GM23338 (cell line): ENCODE measurements around the gene UBE2H. TPM values are rescaled to one million over a fixed set of nuclear protein-coding genes. Genes with fewer than 3 reads are reported as not detected.

Experiments
- ATAC-seq: fragments of 200-7000 bp; cut with Tn5 transposase; 3 replicates; pipeline ENCODE4 v1.9.1; 2020
- DNase-seq: peaks from one replicate; pipeline ENCODE4 v3.0.0-alpha.2; 2015; ENCODE audit warnings: low spot score
- H2AFZ ChIP-seq: fragments of 200-600 bp; sonication (generic); 2 replicates; pipeline ENCODE4 v1.8.0; 2016; ENCODE audit warnings: antibody characterized with exemption, mild to moderate bottlenecking, moderate library complexity
- H3F3A ChIP-seq: fragments of 200-600 bp; sonication (generic); replicated peaks from 2 replicates; pipeline ENCODE4 v1.8.0; 2017; ENCODE audit warnings: antibody characterized with exemption, mixed run types, low read depth
- H3K27ac ChIP-seq: fragments of 200-600 bp; sonication (generic); 2 replicates; pipeline ENCODE4 v1.6.1; 2016; ENCODE audit warnings: low read depth
- H3K27me3 ChIP-seq: fragments of 200-600 bp; sonication (generic); 2 replicates; pipeline ENCODE4 v1.8.0; 2016; ENCODE audit warnings: mild to moderate bottlenecking, mixed run types, moderate library complexity; ENCODE audit not compliant: insufficient read depth
- H3K36me3 ChIP-seq: fragments of 200-600 bp; sonication (generic); 2 replicates; pipeline ENCODE4 v1.8.0; 2016; ENCODE audit warnings: mild to moderate bottlenecking; ENCODE audit not compliant: insufficient read depth
- H3K4me1 ChIP-seq: fragments of 200-600 bp; sonication (generic); 2 replicates; pipeline ENCODE4 v1.8.0; 2016; ENCODE audit warnings: mild to moderate bottlenecking, moderate library complexity; ENCODE audit not compliant: insufficient read depth
- H3K4me2 ChIP-seq: fragments of 200-600 bp; sonication (generic); 2 replicates; pipeline ENCODE4 v1.7.1; 2017; ENCODE audit warnings: mixed run types
- H3K4me3 ChIP-seq: fragments of 200-600 bp; sonication (generic); 2 replicates; pipeline ENCODE4 v1.6.1; 2016; ENCODE audit warnings: mixed run types
- H3K79me2 ChIP-seq: fragments of 200-600 bp; sonication (generic); replicated peaks from 2 replicates; pipeline ENCODE4 v1.8.0; 2017; ENCODE audit warnings: mild to moderate bottlenecking; ENCODE audit not compliant: insufficient read depth
- H3K9me2 ChIP-seq: fragments of 200-600 bp; sonication (generic); 2 replicates; pipeline ENCODE4 v1.8.0; 2017; ENCODE audit not compliant: insufficient read depth
- H4K20me1 ChIP-seq: fragments of 200-600 bp; sonication (generic); replicated peaks from 2 replicates; pipeline ENCODE4 v1.8.0; 2017; ENCODE audit warnings: mild to moderate bottlenecking; ENCODE audit not compliant: insufficient read depth
- H3K27ac Mint-ChIP-seq: 2 replicates; pipeline ENCODE4 v1.8.0; 2020; ENCODE audit warnings: inconsistent platforms, mild to moderate bottlenecking, moderate library complexity, mixed read lengths
- H3K27me3 Mint-ChIP-seq: 3 replicates; pipeline ENCODE4 v1.8.0; 2022; ENCODE audit warnings: low read depth, mild to moderate bottlenecking, moderate library complexity, mixed read lengths, inconsistent platforms; ENCODE audit not compliant: insufficient read depth, poor library complexity
- H3K36me3 Mint-ChIP-seq: 3 replicates; pipeline ENCODE4 v1.8.0; 2021; ENCODE audit warnings: low read depth, mild to moderate bottlenecking, inconsistent platforms, moderate library complexity, mixed read lengths
- H3K4me1 Mint-ChIP-seq: 3 replicates; pipeline ENCODE4 v1.8.0; 2020; ENCODE audit warnings: mild to moderate bottlenecking, inconsistent platforms, mixed read lengths
- H3K4me3 Mint-ChIP-seq: 3 replicates; pipeline ENCODE4 v1.8.0; 2021; ENCODE audit warnings: moderate library complexity, mild to moderate bottlenecking, inconsistent platforms, mixed read lengths
- H3K9me3 Mint-ChIP-seq: 3 replicates; pipeline ENCODE4 v1.8.0; 2020; ENCODE audit warnings: moderate library complexity, mild to moderate bottlenecking, inconsistent platforms, mixed read lengths
- CREB1 ChIP-seq: fragments of 250-450 bp; sonication (Bioruptor Pico); IDR thresholded peaks from 2 replicates; pipeline ENCODE4 v1.5.0; 2020; ENCODE audit warnings: low read depth, mild to moderate bottlenecking, moderate library complexity
- CTCF ChIP-seq, 2 experiments: fragments of 200-600 bp in 1 of 2; sonication (generic) in 1 of 2; conservative IDR thresholded peaks; 2 replicates each; pipeline versions ENCODE4 v1.5.1 to v1.6.1; 2016 to 2017; ENCODE audit warnings: antibody characterized with exemption in 2 of 2, low read depth in 2 of 2, mild to moderate bottlenecking in 2 of 2, moderate library complexity in 1 of 2
- ETS1 ChIP-seq: IDR thresholded peaks from 2 replicates; pipeline ENCODE4 v1.6.1; 2016; ENCODE audit warnings: antibody characterized with exemption
- EZH2 ChIP-seq: fragments of 200-600 bp; sonication (generic); IDR thresholded peaks from one replicate; pipeline ENCODE4 v1.8.0; 2017; ENCODE audit warnings: antibody characterized with exemption, mild to moderate bottlenecking, low read depth; ENCODE audit not compliant: unreplicated experiment
- EZH2phosphoT487 ChIP-seq: fragments of 200-600 bp; sonication (generic); IDR thresholded peaks from one replicate; pipeline ENCODE4 v1.8.1; 2018; ENCODE audit warnings: antibody characterized with exemption; ENCODE audit not compliant: unreplicated experiment
- JUNB ChIP-seq: IDR thresholded peaks from one replicate; pipeline ENCODE4 v1.6.1; 2016; ENCODE audit warnings: antibody characterized with exemption; ENCODE audit not compliant: unreplicated experiment
- NANOG ChIP-seq: IDR thresholded peaks from 2 replicates; pipeline ENCODE4 v1.6.1; 2016; ENCODE audit warnings: antibody characterized with exemption, borderline replicate concordance
- POLR2AphosphoS5 ChIP-seq: IDR thresholded peaks from 2 replicates; pipeline ENCODE4 v1.6.1; 2016; ENCODE audit warnings: antibody characterized with exemption, low read depth
- REST ChIP-seq: IDR thresholded peaks from one replicate; pipeline ENCODE4 v1.6.1; 2018; ENCODE audit warnings: antibody characterized with exemption; ENCODE audit not compliant: unreplicated experiment
- STAT1 ChIP-seq: IDR thresholded peaks from one replicate; pipeline ENCODE4 v1.6.1; 2016; ENCODE audit warnings: antibody characterized with exemption; ENCODE audit not compliant: unreplicated experiment
- ZNF114 ChIP-seq: fragments of 250-450 bp; sonication (Bioruptor Pico); IDR thresholded peaks from 2 replicates; pipeline ENCODE4 v1.5.0; 2020; ENCODE audit warnings: mild to moderate bottlenecking, moderate library complexity
- ZNF331 ChIP-seq: fragments of 250-450 bp; sonication (Bioruptor Pico); IDR thresholded peaks from 2 replicates; pipeline ENCODE4 v1.5.0; 2020; ENCODE audit warnings: low read depth, mild to moderate bottlenecking, moderate library complexity
- ZNF462 ChIP-seq: fragments of 250-450 bp; sonication (Bioruptor Pico); IDR thresholded peaks from 2 replicates; pipeline ENCODE4 v1.5.0; 2020; ENCODE audit warnings: mild to moderate bottlenecking, moderate library complexity
- polyA plus RNA-seq: library from polyadenylated mRNA; unstranded; fragments of >200 nt; fragmentation: Nextera tagmentation; extraction: Ambion mirVana; gene quantifications from 2 replicates; pipeline ENCODE4 v1.2.1, GENCODE V29; 2016
- total RNA-seq: library from RNA; depleted of rRNA; stranded (reverse); fragments of >200 nt; shearing (Covaris generic); gene quantifications from 2 replicates; pipeline ENCODE4 v1.2.3, GENCODE V29; 2014

Gene UBE2H
- total and polyA plus RNA-seq, 2 experiments from 2014 or later: 40.8 to 86.5 TPM

- H2AFZ ChIP-seq: no peak overlapping the region
- DNase-seq (no peak), ATAC-seq (no peak)
- H3K4me2 ChIP-seq: no peak overlapping the region
- Mint-ChIP-seq H3K4me1 (peaks cover 71% of the 10 kb centered on the region), H3K27me3 (peaks cover 6% of the 10 kb centered on the region), H3K9me3 (no peaks in the 10 kb centered on the region), H3K36me3 (peaks cover 15% of the 10 kb centered on the region), H3K27ac (peak overlapping the region; percentile 87), H3K4me3 (no peak overlapping the region)
- no peak overlapping the region for H3K4me3 ChIP-seq
- 0 out of 2 replicates have a peak, but pooled peaks cover 3% of the 10 kb centered on the region for H3K36me3 ChIP-seq
- peaks cover 6% of the 10 kb centered on the region; the same call in 1 of the 2 replicates for H3F3A ChIP-seq
- H3K79me2 ChIP-seq: peaks cover 9% of the 10 kb centered on the region
- H3K27me3 ChIP-seq: no peaks in the 10 kb centered on the region
- peaks cover 60% of the 10 kb centered on the region for H3K4me1 ChIP-seq
- H4K20me1 ChIP-seq: no peaks in the 10 kb centered on the region
- H3K9me2 ChIP-seq: no peaks in the 10 kb centered on the region
- H3K27ac ChIP-seq: no peak overlapping the region
- no peak for TF ChIP-seq ZNF114 (CRISPR knock-in tag)
- no peak for TF ChIP-seq ETS1
- TF ChIP-seq JUNB: no peak
- TF ChIP-seq ZNF462: no peak
- TF ChIP-seq NANOG: no peak
- no peak for TF ChIP-seq CTCF (conservative IDR thresholded peaks at IDR 0.05; ENCODE audit: low read depth in 2 of 2)
- no peak for TF ChIP-seq EZH2
- no peak for TF ChIP-seq CREB1 (CRISPR knock-in tag)
- no peak for TF ChIP-seq STAT1
- TF ChIP-seq EZH2phosphoT487: no peak
- no peak for TF ChIP-seq POLR2AphosphoS5
- TF ChIP-seq ZNF331 (CRISPR knock-in tag): no peak
- no peak for TF ChIP-seq REST
Measured at GRCh38 chr7:129841465-129841864, 111.3 kb downstream of the UBE2H start.
